Pancreas (tissue), 10 donors: ENCODE data around the gene FXR2. TPM values are rescaled to one million over a fixed set of nuclear protein-coding genes. Genes with fewer than 3 reads are reported as not detected.

Experiments used
- ATAC-seq, 4 donors: fragments of 200-7000 bp; cut with Tn5 transposase; one replicate each; pipeline versions ENCODE4 v1.8.0 to v1.9.1; 2020; ENCODE audit warnings: mild to moderate bottlenecking in 4 of 4, moderate library complexity in 4 of 4
- DNase-seq, 6 donors: peaks; one replicate each; pipeline ENCODE4 v3.0.0-alpha.2; 2020
- FAIRE-seq: peaks from 2 replicates; lab custom pipeline; 2012; peaks lifted over from hg19 to GRCh38; lab: Jason Lieb, UNC
- H3K27ac ChIP-seq, 4 donors: fragments of 200-600 bp; sonication (generic); 1 replicate in 3 of 4; 2 replicates in 1 of 4; pipeline versions ENCODE4 v1.5.0 to v1.8.0; 2020
- H3K27me3 ChIP-seq, 4 donors: fragments of 200-600 bp; one replicate each; pipeline ENCODE4 v1.8.0; 2021
- H3K36me3 ChIP-seq, 3 donors: fragments of 200-600 bp; sonication (generic) in 1 of 3; one replicate each; pipeline versions ENCODE4 v1.5.0 to v1.8.0; 2020 to 2021
- H3K4me1 ChIP-seq, 3 donors: fragments of 200-600 bp; one replicate each; pipeline ENCODE4 v1.8.0; 2021
- H3K4me3 ChIP-seq, 4 donors: fragments of 200-600 bp; sonication (generic) in 2 of 4; one replicate each; pipeline versions ENCODE4 v1.5.0 to v1.8.0; 2020 to 2021
- H3K9me3 ChIP-seq, 4 donors: fragments of 200-600 bp; one replicate each; pipeline ENCODE4 v1.8.0; 2021
- whole genome bisulfite sequencing, 2 donors: extraction: QIAGEN DNeasy Blood & Tissue Kit; methylation state at CpG; one replicate each; pipeline ENCODE4 v1.1.7; 2013; 5-methylcytosine and 5-hydroxymethylcytosine counted together
- intact Hi-C, 3 donors: fragments of 100-400 bp; cut with DNase I; formaldehyde crosslinking; loops; one replicate each; pipeline versions ENCODE4 v1.11.1 to v1.14.2; 2022
- polyA plus RNA-seq, 2 donors: library from polyadenylated mRNA; stranded (reverse); fragments of 200-250 nt; gene quantifications; one replicate each; pipeline ENCODE4 v1.2.3, GENCODE V29; 2013
- total RNA-seq, 6 donors: library from RNA; stranded (reverse); fragmentation: NEBNext Ultra II Directional in 4 of 6; extraction: Animal tissue kit (Norgen Biotek cat#: 25700) in 4 of 6; gene quantifications; one replicate each; pipeline versions ENCODE4 v1.2.1 to v1.2.4, GENCODE V29; 2021 to 2023
- TF ChIP-seq, protein P1 (sequence below), 4 donors: fragments of 200-600 bp; sonication (generic) in 3 of 4; IDR thresholded peaks; one replicate each; pipeline versions ENCODE4 v1.5.0 to v1.8.0; 2021; ENCODE audit warnings: antibody characterized with exemption in 4 of 4
- donor health status: healthy with polysubstance abuse.
- donor health status: DM: no; HTN: no; CAD: no; lungs with moderate emphysema.
- donor health status: DM: no; HTN: no; CAD: no.
- donor health status: control.
- donor health status: control.
- donor health status: Bipolar disorder and iron deficiency.
- donor health status: DM: yes; HTN: yes; CAD: no.
- donor health status: DM: no; HTN: no; CAD: no.
- donor health status: DM: no; HTN: no; CAD: no.
- donor health status: DM: yes; HTN: yes; CAD: no.

FXR2 gene
- total and polyA plus RNA-seq, 8 donors = 7.8 to 25.6 (median 12.6) TPM

GRCh38 chr17:7631398-7632380, 17.0 kb upstream of the FXR2 start:
- 30 to 43% methylated on average over 11 of the region's 11 CpGs for WGBS, 2 donors
- no peaks in the 10 kb centered on the region for H3K9me3 ChIP-seq
- H3K27me3 ChIP-seq = no peaks in the 10 kb centered on the region
- no peak overlapping the region for H3K4me3 ChIP-seq
- no peaks in the 10 kb centered on the region for H3K36me3 ChIP-seq
- FAIRE-seq = no peak
- TF ChIP-seq, protein P1, sequence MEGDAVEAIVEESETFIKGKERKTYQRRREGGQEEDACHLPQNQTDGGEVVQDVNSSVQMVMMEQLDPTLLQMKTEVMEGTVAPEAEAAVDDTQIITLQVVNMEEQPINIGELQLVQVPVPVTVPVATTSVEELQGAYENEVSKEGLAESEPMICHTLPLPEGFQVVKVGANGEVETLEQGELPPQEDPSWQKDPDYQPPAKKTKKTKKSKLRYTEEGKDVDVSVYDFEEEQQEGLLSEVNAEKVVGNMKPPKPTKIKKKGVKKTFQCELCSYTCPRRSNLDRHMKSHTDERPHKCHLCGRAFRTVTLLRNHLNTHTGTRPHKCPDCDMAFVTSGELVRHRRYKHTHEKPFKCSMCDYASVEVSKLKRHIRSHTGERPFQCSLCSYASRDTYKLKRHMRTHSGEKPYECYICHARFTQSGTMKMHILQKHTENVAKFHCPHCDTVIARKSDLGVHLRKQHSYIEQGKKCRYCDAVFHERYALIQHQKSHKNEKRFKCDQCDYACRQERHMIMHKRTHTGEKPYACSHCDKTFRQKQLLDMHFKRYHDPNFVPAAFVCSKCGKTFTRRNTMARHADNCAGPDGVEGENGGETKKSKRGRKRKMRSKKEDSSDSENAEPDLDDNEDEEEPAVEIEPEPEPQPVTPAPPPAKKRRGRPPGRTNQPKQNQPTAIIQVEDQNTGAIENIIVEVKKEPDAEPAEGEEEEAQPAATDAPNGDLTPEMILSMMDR (IDR thresholded peaks at IDR 0.05) = no peak
- intact Hi-C loops = no loop called here
- H3K27ac ChIP-seq = no peak overlapping the region
- DNase-seq = no peak
- ATAC-seq = no peak
- peaks cover 0 to 9% (median 1%) of the 10 kb centered on the region in 3 donors for H3K4me1 ChIP-seq

GRCh38 chr17:7629939-7630571, 15.4 kb upstream of the FXR2 start, which contains the start of gene SHBG:
SHBG (plus strand) TSS chr17:7630135; CDS start chr17:7630173, 38 bp downstream.
- Histone ChIP-seq H3K27me3 (no peaks in the 10 kb centered on the region), H3K36me3 (no peaks in the 10 kb centered on the region), H3K27ac (no peak within 1 kb of the TSS), H3K4me1 (peaks cover 0 to 13% (median 6%) of the 10 kb centered on the region in 3 donors), H3K4me3 (no peak within 1 kb of the TSS), H3K9me3 (no peaks in the 10 kb centered on the region)
- DNase-seq (no peak), FAIRE-seq (no peak), ATAC-seq (no peak)
- intact Hi-C loops = no loop called here
- TF ChIP-seq, protein P1 (IDR thresholded peaks at IDR 0.05) = no peak
- 73 to 81% methylated on average over 13 of the region's 13 CpGs for WGBS, 2 donors

- FAIRE-seq (no peak), ATAC-seq (peak; percentile 95 to 98 (median 96)), DNase-seq (peak; percentile 88 to 97 (median 94))
- intact Hi-C loops = no loop called here
- 0 to 1% methylated on average over 54 of the region's 54 CpGs for WGBS, 2 donors
- no peaks in the 10 kb centered on the region for H3K9me3 ChIP-seq
- H3K27me3 ChIP-seq = no peaks in the 10 kb centered on the region
- peaks cover 0 to 13% (median 6%) of the 10 kb centered on the region in 3 donors for H3K4me1 ChIP-seq
- TF ChIP-seq, protein P1 (IDR thresholded peaks at IDR 0.05) = no peak
- peak within 1 kb of the TSS; percentile 86 to 92 (median 88) for H3K27ac ChIP-seq
- no peaks in the 10 kb centered on the region for H3K36me3 ChIP-seq
- peak within 1 kb of the TSS; percentile 62 to 80 (median 70) for H3K4me3 ChIP-seq
Observed at GRCh38 chr17:7627250-7628121, 12.8 kb upstream of the FXR2 start, which contains the start of gene SAT2. SAT2 (minus strand) TSS chr17:7627821; CDS start chr17:7627635, 186 bp downstream.

- TF ChIP-seq, protein P1 (IDR thresholded peaks at IDR 0.05) = no peak
- intact Hi-C loops = no loop called here
- 2 to 7% methylated on average over 6 of the region's 6 CpGs for WGBS, 2 donors
- Histone ChIP-seq H3K36me3 (no peaks in the 10 kb centered on the region), H3K27me3 (no peaks in the 10 kb centered on the region), H3K4me1 (peaks cover 0 to 10% (median 6%) of the 10 kb centered on the region in 3 donors), H3K9me3 (no peaks in the 10 kb centered on the region), H3K27ac (peak overlapping the region; percentile 86 to 92 (median 88)), H3K4me3 (peak overlapping the region; percentile 62 to 80 (median 70))
- DNase-seq = no peak
- FAIRE-seq = no peak
- peak in 1 of 4 donors; percentile 18 for ATAC-seq
Observed at GRCh38 chr17:7626956-7627249, 12.2 kb upstream of the FXR2 start.
